Activated T-cell treated with anti-CD3 and anti-CD28 coated beads, Interleukin-2, amount 50 U/mL, for 24 hours (primary cell): ENCODE results near the gene SENP1.

ENCODE experiments used
- DNase-seq: peaks from one replicate; pipeline ENCODE4 v3.0.0-alpha.2; 2020
- H3K27ac Mint-ChIP-seq: 2 replicates; pipeline ENCODE4 v1.8.0; 2020; ENCODE audit warnings: mild to moderate bottlenecking, mixed read lengths
- H3K27me3 Mint-ChIP-seq: 2 replicates; pipeline ENCODE4 v1.8.0; 2020; ENCODE audit warnings: mixed read lengths
- H3K36me3 Mint-ChIP-seq: 2 replicates; pipeline ENCODE4 v1.8.0; 2020; ENCODE audit warnings: low read depth, mixed read lengths
- H3K4me1 Mint-ChIP-seq: 2 replicates; pipeline ENCODE4 v1.8.0; 2020; ENCODE audit warnings: low read depth, mixed read lengths
- H3K4me3 Mint-ChIP-seq: 2 replicates; pipeline ENCODE4 v1.8.0; 2020; ENCODE audit warnings: mild to moderate bottlenecking, moderate library complexity, mixed read lengths
- H3K9me3 Mint-ChIP-seq: 2 replicates; pipeline ENCODE4 v1.8.0; 2020; ENCODE audit warnings: mixed read lengths

SENP1 gene

GRCh38 chr12:48002773-48003218, 103.1 kb downstream of the SENP1 start:
- Mint-ChIP-seq H3K4me3 (peak overlapping the region; percentile 69), H3K4me1 (peaks cover 35% of the 10 kb centered on the region), H3K9me3 (no peaks in the 10 kb centered on the region), H3K27me3 (peaks cover 82% of the 10 kb centered on the region), H3K36me3 (no peaks in the 10 kb centered on the region), H3K27ac (no peak overlapping the region)
- no peak for DNase-seq

GRCh38 chr12:48002414-48002730, 103.5 kb downstream of the SENP1 start:
- peaks cover 35% of the 10 kb centered on the region for H3K4me1 Mint-ChIP-seq

GRCh38 chr12:48001505-48002413, 104.1 kb downstream of the SENP1 start:
- Mint-ChIP-seq H3K27me3 (peaks cover 76% of the 10 kb centered on the region), H3K27ac (no peak overlapping the region), H3K36me3 (no peaks in the 10 kb centered on the region), H3K9me3 (no peaks in the 10 kb centered on the region), H3K4me3 (peak overlapping the region; percentile 69), H3K4me1 (peaks cover 35% of the 10 kb centered on the region)
- no peak for DNase-seq

More at GRCh38 chr12:48002414-48002730, 103.5 kb downstream of the SENP1 start:
- no peaks in the 10 kb centered on the region for H3K9me3 Mint-ChIP-seq
- no peak for DNase-seq
- H3K27ac Mint-ChIP-seq: no peak overlapping the region
- H3K36me3 Mint-ChIP-seq: no peaks in the 10 kb centered on the region
- peaks cover 77% of the 10 kb centered on the region for H3K27me3 Mint-ChIP-seq
- peak overlapping the region; percentile 69 for H3K4me3 Mint-ChIP-seq

GRCh38 chr12:48000878-48001504, 104.9 kb downstream of the SENP1 start:
- Mint-ChIP-seq H3K36me3 (no peaks in the 10 kb centered on the region), H3K4me1 (peaks cover 35% of the 10 kb centered on the region), H3K27me3 (peaks cover 71% of the 10 kb centered on the region), H3K27ac (no peak overlapping the region), H3K4me3 (peak overlapping the region; percentile 69), H3K9me3 (no peaks in the 10 kb centered on the region)
- no peak for DNase-seq

- peaks cover 33% of the 10 kb centered on the region for H3K4me1 Mint-ChIP-seq
- no peak for DNase-seq
- peaks cover 69% of the 10 kb centered on the region for H3K27me3 Mint-ChIP-seq
- H3K9me3 Mint-ChIP-seq: no peaks in the 10 kb centered on the region
- H3K36me3 Mint-ChIP-seq: no peaks in the 10 kb centered on the region
- H3K4me3 Mint-ChIP-seq: no peak overlapping the region
- H3K27ac Mint-ChIP-seq: no peak overlapping the region
These were observed 106.1 kb downstream of the SENP1 start for GRCh38 chr12:47999816-48000215.

GRCh38 chr12:47997321-47997720, 108.6 kb downstream of the SENP1 start:
- H3K27me3 Mint-ChIP-seq: peaks cover 55% of the 10 kb centered on the region
- peaks cover 14% of the 10 kb centered on the region for H3K4me1 Mint-ChIP-seq
- H3K4me3 Mint-ChIP-seq: no peak overlapping the region
- H3K27ac Mint-ChIP-seq: no peak overlapping the region
- H3K36me3 Mint-ChIP-seq: no peaks in the 10 kb centered on the region
- DNase-seq: no peak
- no peaks in the 10 kb centered on the region for H3K9me3 Mint-ChIP-seq

GRCh38 chr12:47995981-47996401, 109.9 kb downstream of the SENP1 start:
- no peaks in the 10 kb centered on the region for H3K36me3 Mint-ChIP-seq
- H3K4me1 Mint-ChIP-seq: peaks cover 3% of the 10 kb centered on the region
- no peak overlapping the region for H3K4me3 Mint-ChIP-seq
- no peaks in the 10 kb centered on the region for H3K9me3 Mint-ChIP-seq
- H3K27ac Mint-ChIP-seq: no peak overlapping the region
- no peak for DNase-seq
- peaks cover 48% of the 10 kb centered on the region for H3K27me3 Mint-ChIP-seq

- Mint-ChIP-seq H3K4me3 (no peak overlapping the region), H3K27me3 (peaks cover 32% of the 10 kb centered on the region), H3K9me3 (no peaks in the 10 kb centered on the region), H3K27ac (no peak overlapping the region), H3K36me3 (no peaks in the 10 kb centered on the region), H3K4me1 (peaks cover 23% of the 10 kb centered on the region)
- no peak for DNase-seq
These were observed 112.4 kb downstream of the SENP1 start for GRCh38 chr12:47993491-47993890.
